Epithelial cell of proximal tubule (primary cell): Measurements from ENCODE around the gene ABI3BP. TPM values are rescaled to one million over a fixed set of nuclear protein-coding genes. Genes with fewer than 3 reads are reported as not detected.

Experiments
- DNase-seq: peaks from one replicate; pipeline ENCODE4 v3.0.0-alpha.2; 2011; ENCODE audit warnings: low read depth
- H3K4me3 ChIP-seq: 2 replicates; pipeline ENCODE4 v1.5.1; 2011; ENCODE audit warnings: low read depth, mild to moderate bottlenecking, low read length
- total RNA-seq: library from RNA; depleted of rRNA; stranded (reverse); fragments of >200 nt; gene quantifications from 2 replicates; pipeline ENCODE4 v1.2.3, GENCODE V29; 2015
- TF ChIP-seq, protein P1 (sequence below): conservative IDR thresholded peaks from 2 replicates; pipeline ENCODE4 v1.5.1; 2012; ENCODE audit warnings: low read depth, mild to moderate bottlenecking, low read length

The ABI3BP gene
- total RNA-seq, 1 donor from 2014 or later, result 3.6 TPM

DNA sequence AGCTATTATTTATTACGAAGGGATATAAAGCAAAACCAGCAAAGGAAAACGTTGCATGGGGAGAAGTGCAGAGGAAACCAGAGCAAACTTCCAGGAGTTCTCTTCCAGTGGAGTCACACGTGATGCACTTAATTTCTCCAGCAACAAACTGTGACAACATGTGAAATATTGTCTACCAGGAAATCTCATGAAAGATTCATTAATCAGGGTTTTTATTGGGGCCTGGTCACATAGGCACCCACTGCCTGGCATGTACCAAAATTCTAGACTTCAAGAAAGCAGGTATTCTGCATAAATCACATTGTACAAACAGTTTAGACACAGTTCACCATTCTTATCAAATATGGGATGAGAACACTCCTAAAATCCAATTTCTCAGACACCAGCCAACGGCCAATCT, 289.4 kb downstream of the ABI3BP start:
- H3K4me3 ChIP-seq, result no peak overlapping the region
- no peak for DNase-seq
- TF ChIP-seq, protein P1, sequence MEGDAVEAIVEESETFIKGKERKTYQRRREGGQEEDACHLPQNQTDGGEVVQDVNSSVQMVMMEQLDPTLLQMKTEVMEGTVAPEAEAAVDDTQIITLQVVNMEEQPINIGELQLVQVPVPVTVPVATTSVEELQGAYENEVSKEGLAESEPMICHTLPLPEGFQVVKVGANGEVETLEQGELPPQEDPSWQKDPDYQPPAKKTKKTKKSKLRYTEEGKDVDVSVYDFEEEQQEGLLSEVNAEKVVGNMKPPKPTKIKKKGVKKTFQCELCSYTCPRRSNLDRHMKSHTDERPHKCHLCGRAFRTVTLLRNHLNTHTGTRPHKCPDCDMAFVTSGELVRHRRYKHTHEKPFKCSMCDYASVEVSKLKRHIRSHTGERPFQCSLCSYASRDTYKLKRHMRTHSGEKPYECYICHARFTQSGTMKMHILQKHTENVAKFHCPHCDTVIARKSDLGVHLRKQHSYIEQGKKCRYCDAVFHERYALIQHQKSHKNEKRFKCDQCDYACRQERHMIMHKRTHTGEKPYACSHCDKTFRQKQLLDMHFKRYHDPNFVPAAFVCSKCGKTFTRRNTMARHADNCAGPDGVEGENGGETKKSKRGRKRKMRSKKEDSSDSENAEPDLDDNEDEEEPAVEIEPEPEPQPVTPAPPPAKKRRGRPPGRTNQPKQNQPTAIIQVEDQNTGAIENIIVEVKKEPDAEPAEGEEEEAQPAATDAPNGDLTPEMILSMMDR, result no peak

DNA sequence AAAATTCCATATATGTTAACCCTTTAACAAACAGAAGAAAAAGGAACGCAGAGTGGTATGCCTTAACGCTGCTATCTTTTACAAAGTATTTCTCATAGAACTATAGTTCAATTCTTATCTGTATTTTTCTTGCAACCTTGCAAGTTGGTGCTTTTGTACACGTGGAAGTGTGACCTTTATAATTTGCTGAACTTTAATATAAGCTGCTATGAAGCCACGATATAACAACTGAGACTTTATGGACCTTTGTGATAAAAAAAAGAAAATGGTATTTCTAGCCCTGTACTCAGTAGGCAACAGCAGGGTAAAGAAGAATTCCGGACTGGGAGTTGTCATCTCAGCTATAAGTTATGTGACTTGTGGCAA, 290.3 kb downstream of the ABI3BP start:
- no peak for DNase-seq
- no peak overlapping the region for H3K4me3 ChIP-seq
- TF ChIP-seq, protein P1, result no peak

DNA sequence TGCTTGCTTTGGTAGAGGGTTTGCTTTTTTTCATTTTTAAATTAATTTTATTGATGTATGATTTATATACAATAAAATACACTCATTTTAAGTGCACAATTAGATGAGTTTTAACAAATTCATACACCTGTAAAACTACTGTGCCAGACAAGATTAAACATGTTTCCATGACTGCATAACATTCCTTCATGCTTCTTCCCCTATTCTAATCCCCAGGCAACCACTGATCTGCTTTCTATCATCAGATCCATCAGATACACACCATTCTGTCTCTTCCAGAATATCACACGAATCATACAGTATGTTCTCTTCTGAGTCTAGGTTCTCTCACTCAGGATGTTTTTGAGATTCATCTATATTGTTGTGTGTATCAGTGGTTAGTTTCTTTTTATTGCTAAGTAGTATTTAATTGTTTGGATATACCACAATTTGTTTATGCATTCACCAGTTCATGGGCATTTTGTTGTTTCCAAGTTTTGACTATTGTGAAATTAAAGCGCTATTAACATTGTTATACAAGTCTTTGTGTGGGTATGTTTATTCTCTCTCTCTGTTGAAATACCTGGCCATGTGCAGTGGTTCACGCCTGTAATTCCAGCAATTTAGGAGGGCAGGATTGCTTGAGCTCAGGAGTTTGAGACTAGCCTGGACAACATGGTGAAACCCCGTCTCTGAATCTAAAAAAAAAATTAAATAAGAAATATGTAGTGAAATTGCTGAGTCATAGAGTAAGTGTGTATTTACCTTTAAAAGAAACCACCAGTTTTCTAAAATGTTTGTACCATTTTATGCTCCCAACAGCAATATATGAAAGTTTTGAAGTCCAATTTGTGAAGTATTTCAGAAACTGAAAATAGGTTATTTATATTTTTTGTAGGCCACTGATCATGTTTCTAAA, 290.9 kb downstream of the ABI3BP start:
- DNase-seq, result no peak
- TF ChIP-seq, protein P1, result no peak
- H3K4me3 ChIP-seq, result no peak overlapping the region

DNA sequence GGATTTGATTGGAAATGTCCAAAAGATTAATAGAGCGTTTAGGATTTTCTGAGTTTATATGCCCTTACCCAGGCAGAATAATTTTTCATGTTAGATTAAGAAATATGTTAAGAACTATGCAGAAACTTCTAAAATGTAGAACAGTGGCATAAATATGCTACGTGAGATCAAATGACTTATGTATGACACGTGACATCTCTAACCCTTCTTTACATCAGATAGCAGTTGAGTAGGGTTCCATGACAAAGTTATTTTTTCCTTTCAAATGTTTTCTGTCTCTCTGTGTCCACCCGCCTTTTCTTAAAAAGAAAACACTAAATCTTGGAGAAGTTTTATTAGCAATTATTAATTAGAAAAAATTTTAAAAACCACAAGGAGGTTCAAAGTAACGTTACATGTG, 292.5 kb downstream of the ABI3BP start:
- H3K4me3 ChIP-seq, result no peak overlapping the region
- no peak for DNase-seq
- TF ChIP-seq, protein P1, result no peak
